PC-3 (cell line): Measurements from ENCODE around the gene PIK3R5. TPM values are rescaled to one million over a fixed set of nuclear protein-coding genes. Genes with fewer than 3 reads are reported as not detected.

Experiments used
- ATAC-seq: fragments of 200-7000 bp; cut with Tn5 transposase; 2 replicates; pipeline ENCODE4 v1.9.1; 2020; ENCODE audit warnings: mild to moderate bottlenecking, moderate library complexity
- BruUV-seq: library from RNA; stranded (reverse); fragments of 400-500 nt; replicated peaks from 2 replicates; lab custom pipeline; 2021; lab: Mats Ljungman, UMichigan
- CTCF ChIA-PET: fragments of 300-600 bp; sonication (Branson Sonifier 250); formaldehyde crosslinking; loops from one replicate; lab custom pipeline; 2022; ENCODE audit warnings: antibody characterized with exemption; lab: Charles Lee
- POLR2A ChIA-PET: fragments of 300-600 bp; sonication (Branson Sonifier 250); formaldehyde crosslinking; loops from one replicate; lab custom pipeline; 2022; ENCODE audit warnings: antibody characterized with exemption; ENCODE audit not compliant: unreplicated experiment; lab: Charles Lee
- DNase-seq: peaks from one replicate; pipeline ENCODE4 v3.0.0-alpha.2; 2015
- H2AFZ ChIP-seq: fragments of 300-600 bp; sonication (generic); 2 replicates; pipeline ENCODE4 v1.6.0; 2016; ENCODE audit warnings: antibody characterized with exemption, low read length
- H3F3A ChIP-seq: fragments of 300-600 bp; sonication (generic); one replicate; pipeline ENCODE4 v1.6.0; 2017; ENCODE audit warnings: antibody characterized with exemption, low read length, control low read depth, mild to moderate bottlenecking; ENCODE audit not compliant: unreplicated experiment
- H3K27ac ChIP-seq: fragments of 300-600 bp; sonication (generic); 2 replicates; pipeline ENCODE4 v1.5.1; 2016; ENCODE audit warnings: mild to moderate bottlenecking, low read length
- H3K27me3 ChIP-seq: fragments of 300-600 bp; sonication (generic); 2 replicates; pipeline ENCODE4 v1.6.1; 2016; ENCODE audit warnings: low read length, mixed read lengths
- H3K36me3 ChIP-seq: fragments of 300-600 bp; sonication (generic); 2 replicates; pipeline ENCODE4 v1.6.1; 2016; ENCODE audit warnings: low read depth, mixed run types, low read length, mixed read lengths
- H3K4me1 ChIP-seq: fragments of 300-600 bp; sonication (generic); 2 replicates; pipeline ENCODE4 v1.5.1; 2016; ENCODE audit warnings: low read length; ENCODE audit not compliant: insufficient read depth
- H3K4me2 ChIP-seq: fragments of 300-600 bp; sonication (generic); 2 replicates; pipeline ENCODE4 v1.6.0; 2016; ENCODE audit warnings: low read length
- H3K4me3 ChIP-seq: fragments of 300-600 bp; sonication (generic); 2 replicates; pipeline ENCODE4 v1.5.1; 2016; ENCODE audit warnings: mild to moderate bottlenecking, low read length, mixed read lengths
- H3K79me2 ChIP-seq: fragments of 300-600 bp; sonication (generic); 2 replicates; pipeline ENCODE4 v1.6.1; 2017; ENCODE audit warnings: low read length, mixed read lengths
- H3K9ac ChIP-seq: fragments of 300-600 bp; sonication (generic); 2 replicates; pipeline ENCODE4 v1.6.0; 2016; ENCODE audit warnings: mild to moderate bottlenecking, low read length
- H3K9me2 ChIP-seq: fragments of 300-600 bp; sonication (generic); replicated peaks from 2 replicates; pipeline ENCODE4 v1.6.1; 2016; ENCODE audit warnings: mixed run types, low read length, mixed read lengths
- H3K9me3 ChIP-seq: fragments of 300-600 bp; sonication (generic); 2 replicates; pipeline ENCODE4 v1.6.1; 2016; ENCODE audit warnings: low read length, mixed read lengths
- H4K20me1 ChIP-seq: fragments of 300-600 bp; sonication (generic); 2 replicates; pipeline ENCODE4 v1.6.1; 2016; ENCODE audit warnings: low read length, mixed read lengths
- CTCF ChIP-seq: fragments of 300-600 bp; sonication (generic); conservative IDR thresholded peaks from 2 replicates; pipeline ENCODE4 v1.5.1; 2017; ENCODE audit warnings: antibody characterized with exemption, low read depth, mild to moderate bottlenecking, low read length
- EZH2 ChIP-seq: fragments of 300-600 bp; sonication (generic); IDR thresholded peaks from one replicate; pipeline ENCODE4 v1.6.1; 2017; ENCODE audit warnings: antibody characterized with exemption, mild to moderate bottlenecking, low read length; ENCODE audit not compliant: unreplicated experiment
- EZH2phosphoT487 ChIP-seq: fragments of 300-600 bp; sonication (generic); IDR thresholded peaks from 2 replicates; pipeline ENCODE4 v1.6.1; 2018; ENCODE audit warnings: mild to moderate bottlenecking, antibody characterized with exemption, low read length, borderline replicate concordance
- intact Hi-C: fragments of 100-400 bp; cut with micrococcal nuclease; formaldehyde crosslinking; loops from 2 replicates; pipeline ENCODE4 v1.9.0; 2023
- total RNA-seq: library from RNA; depleted of rRNA; stranded (reverse); fragments of >200 nt; gene quantifications from 2 replicates; pipeline ENCODE4 v1.2.3, GENCODE V29; 2014

Gene PIK3R5
- total RNA-seq, 1 experiment from 2014 or later = not detected

- CTCF ChIA-PET = no interaction called here
- TF ChIP-seq EZH2 (no peak), EZH2phosphoT487 (no peak), CTCF (no peak)
Measured at GRCh38 chr17:8979715-8980114, 14.2 kb upstream of the PIK3R5 start.

GRCh38 chr17:8976638-8977037, 11.1 kb upstream of the PIK3R5 start:
- no peak overlapping the region for H3K4me3 ChIP-seq
- ChIA-PET POLR2A (no interaction called here), CTCF (no interaction called here)
- TF ChIP-seq EZH2 (no peak), EZH2phosphoT487 (no peak), CTCF (no peak)
- ATAC-seq = no peak
- H3K27me3 ChIP-seq = no peaks in the 10 kb centered on the region
- H4K20me1 ChIP-seq = no peaks in the 10 kb centered on the region
- H3K4me2 ChIP-seq = no peak overlapping the region
- H3K9me3 ChIP-seq = no peaks in the 10 kb centered on the region
- no peaks in the 10 kb centered on the region for H3K4me1 ChIP-seq
- H2AFZ ChIP-seq = no peak overlapping the region
- H3K79me2 ChIP-seq = no peaks in the 10 kb centered on the region
- no peak overlapping the region for H3K27ac ChIP-seq
- no peak overlapping the region for H3K9ac ChIP-seq
- H3K9me2 ChIP-seq = no peaks in the 10 kb centered on the region
- no TSS peak for BruUV-seq
- no peaks in the 10 kb centered on the region for H3K36me3 ChIP-seq
- DNase-seq = no peak
- no peaks in the 10 kb centered on the region for H3F3A ChIP-seq
- intact Hi-C loops = no loop called here

More at GRCh38 chr17:8979715-8980114, 14.2 kb upstream of the PIK3R5 start:
- H3K9me3 ChIP-seq = no peaks in the 10 kb centered on the region
- H3K9ac ChIP-seq = no peak overlapping the region
- POLR2A ChIA-PET = no interaction called here
- intact Hi-C loops = no loop called here
- no peaks in the 10 kb centered on the region for H4K20me1 ChIP-seq
- no peaks in the 10 kb centered on the region for H3K4me1 ChIP-seq
- H3K36me3 ChIP-seq = no peaks in the 10 kb centered on the region
- no peak overlapping the region for H3K4me2 ChIP-seq
- no peak for ATAC-seq
- H2AFZ ChIP-seq = no peak overlapping the region
- H3K27ac ChIP-seq = no peak overlapping the region
- no peaks in the 10 kb centered on the region for H3K79me2 ChIP-seq
- DNase-seq = no peak
- H3K27me3 ChIP-seq = peaks cover 20% of the 10 kb centered on the region
- H3K9me2 ChIP-seq = no peaks in the 10 kb centered on the region
- no peak overlapping the region for H3K4me3 ChIP-seq
- BruUV-seq = no TSS peak
- no peaks in the 10 kb centered on the region for H3F3A ChIP-seq

GRCh38 chr17:8975091-8975725, 9.7 kb upstream of the PIK3R5 start:
- POLR2A ChIA-PET = no interaction called here
- H3K27me3 ChIP-seq = no peaks in the 10 kb centered on the region
- BruUV-seq = no TSS peak
- no peaks in the 10 kb centered on the region for H3K36me3 ChIP-seq
- no peaks in the 10 kb centered on the region for H3K4me1 ChIP-seq
- no peak overlapping the region for H3K4me3 ChIP-seq
- DNase-seq (no peak), ATAC-seq (no peak)
- H3F3A ChIP-seq = no peaks in the 10 kb centered on the region
- no peak overlapping the region for H2AFZ ChIP-seq
- intact Hi-C loops = no loop called here
- H3K27ac ChIP-seq = no peak overlapping the region
- TF ChIP-seq CTCF (no peak), EZH2phosphoT487 (no peak), EZH2 (no peak)
- H4K20me1 ChIP-seq = no peaks in the 10 kb centered on the region
- H3K9me3 ChIP-seq = no peaks in the 10 kb centered on the region
- CTCF ChIA-PET = no interaction called here
- H3K9me2 ChIP-seq = no peaks in the 10 kb centered on the region
- H3K79me2 ChIP-seq = no peaks in the 10 kb centered on the region
- no peak overlapping the region for H3K9ac ChIP-seq
- H3K4me2 ChIP-seq = no peak overlapping the region
